ENCODE results near the gene CSH1.

CSH1 gene

GRCh38 chr17:63854709-63855108 is 41.7 kb downstream of the CSH1 start:
- H3K9me3 ChIP-seq (ENCODE audit: severe bottlenecking): no peaks in the 10 kb centered on the region
- no peak overlapping the region for H3K27ac ChIP-seq
- H3K27me3 ChIP-seq (ENCODE audit: insufficient read depth, low read depth, severe bottlenecking): no peaks in the 10 kb centered on the region
- H3K4me3 ChIP-seq (ENCODE audit: low read depth, low read length): no peak overlapping the region
- no peak for DNase-seq
- no peaks in the 10 kb centered on the region for H3K36me3 ChIP-seq
- TF ChIP-seq, protein P1, sequence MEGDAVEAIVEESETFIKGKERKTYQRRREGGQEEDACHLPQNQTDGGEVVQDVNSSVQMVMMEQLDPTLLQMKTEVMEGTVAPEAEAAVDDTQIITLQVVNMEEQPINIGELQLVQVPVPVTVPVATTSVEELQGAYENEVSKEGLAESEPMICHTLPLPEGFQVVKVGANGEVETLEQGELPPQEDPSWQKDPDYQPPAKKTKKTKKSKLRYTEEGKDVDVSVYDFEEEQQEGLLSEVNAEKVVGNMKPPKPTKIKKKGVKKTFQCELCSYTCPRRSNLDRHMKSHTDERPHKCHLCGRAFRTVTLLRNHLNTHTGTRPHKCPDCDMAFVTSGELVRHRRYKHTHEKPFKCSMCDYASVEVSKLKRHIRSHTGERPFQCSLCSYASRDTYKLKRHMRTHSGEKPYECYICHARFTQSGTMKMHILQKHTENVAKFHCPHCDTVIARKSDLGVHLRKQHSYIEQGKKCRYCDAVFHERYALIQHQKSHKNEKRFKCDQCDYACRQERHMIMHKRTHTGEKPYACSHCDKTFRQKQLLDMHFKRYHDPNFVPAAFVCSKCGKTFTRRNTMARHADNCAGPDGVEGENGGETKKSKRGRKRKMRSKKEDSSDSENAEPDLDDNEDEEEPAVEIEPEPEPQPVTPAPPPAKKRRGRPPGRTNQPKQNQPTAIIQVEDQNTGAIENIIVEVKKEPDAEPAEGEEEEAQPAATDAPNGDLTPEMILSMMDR (IDR thresholded peaks at IDR 0.05; ENCODE audit: low read depth, low read length): no peak

DNA sequence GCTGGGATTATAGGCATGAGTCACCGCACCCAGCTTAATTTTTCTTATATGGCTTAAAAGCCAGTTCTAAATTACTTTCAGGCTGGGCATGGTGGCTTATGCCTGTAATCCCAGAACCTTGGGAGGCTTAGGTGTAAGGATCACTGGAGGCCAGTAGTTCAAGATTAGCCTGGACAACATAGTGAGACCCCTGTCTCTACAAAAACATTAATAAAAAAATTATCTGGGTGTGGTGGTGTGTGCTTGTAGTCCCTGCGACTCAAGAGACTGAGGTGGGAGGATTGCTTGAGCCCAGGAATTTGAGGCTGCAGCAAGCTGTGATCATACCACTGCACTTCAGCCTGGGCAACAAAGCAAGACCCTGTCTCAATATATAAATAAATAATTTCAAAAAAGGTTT is 43.1 kb downstream of the CSH1 start:
- TF ChIP-seq, protein P1 (IDR thresholded peaks at IDR 0.05; ENCODE audit: low read depth, low read length): no peak
- no peak overlapping the region for H3K4me3 ChIP-seq (ENCODE audit: low read depth, low read length)
- no peak for DNase-seq

DNA sequence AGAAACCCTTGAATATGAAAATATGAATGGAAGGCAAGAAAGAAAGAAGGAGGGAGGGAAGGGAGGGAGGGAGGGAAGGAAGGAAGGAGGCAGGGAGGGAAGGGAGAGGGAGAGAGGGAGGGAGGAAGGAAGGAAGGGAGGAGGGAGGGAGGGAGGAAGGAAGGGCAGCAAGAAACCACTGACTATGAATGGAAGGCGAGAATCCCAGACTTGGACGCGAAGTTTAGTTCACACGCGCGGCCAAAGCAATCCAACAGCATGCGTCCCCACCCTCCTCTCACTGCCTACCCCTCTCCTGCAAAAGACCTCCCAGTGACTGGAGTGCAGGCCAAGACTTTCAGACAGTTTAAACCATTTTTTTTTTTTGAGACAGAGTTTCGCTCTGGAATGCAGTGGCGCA is 46.0 kb downstream of the CSH1 start:
- H3K36me3 ChIP-seq: no peaks in the 10 kb centered on the region
- no peak overlapping the region for H3K4me3 ChIP-seq (ENCODE audit: low read depth, low read length)
- no peak for DNase-seq
- no peaks in the 10 kb centered on the region for H3K27me3 ChIP-seq (ENCODE audit: insufficient read depth, low read depth, severe bottlenecking)
- H3K9me3 ChIP-seq (ENCODE audit: severe bottlenecking): no peaks in the 10 kb centered on the region
- TF ChIP-seq, protein P1 (IDR thresholded peaks at IDR 0.05; ENCODE audit: low read depth, low read length): no peak
- H3K27ac ChIP-seq: no peak overlapping the region

More for the DNA sequence above, 43.1 kb downstream of the CSH1 start:
- Histone ChIP-seq H3K36me3 (no peaks in the 10 kb centered on the region), H3K9me3 (ENCODE audit: severe bottlenecking) (no peaks in the 10 kb centered on the region), H3K27ac (no peak overlapping the region), H3K27me3 (ENCODE audit: insufficient read depth, low read depth, severe bottlenecking) (no peaks in the 10 kb centered on the region)

- DNase-seq: peak; percentile 57
- no peaks in the 10 kb centered on the region for H3K9me3 ChIP-seq (ENCODE audit: severe bottlenecking)
- TF ChIP-seq, protein P1 (IDR thresholded peaks at IDR 0.05; ENCODE audit: low read depth, low read length): no peak
- H3K36me3 ChIP-seq: no peaks in the 10 kb centered on the region
- no peaks in the 10 kb centered on the region for H3K27me3 ChIP-seq (ENCODE audit: insufficient read depth, low read depth, severe bottlenecking)
- no peak overlapping the region for H3K4me3 ChIP-seq (ENCODE audit: low read depth, low read length)
- H3K27ac ChIP-seq: no peak overlapping the region
These were observed 47.3 kb downstream of the CSH1 start for GRCh38 chr17:63848834-63849689.

- no peaks in the 10 kb centered on the region for H3K27me3 ChIP-seq (ENCODE audit: insufficient read depth, low read depth, severe bottlenecking)
- TF ChIP-seq, protein P1 (IDR thresholded peaks at IDR 0.05; ENCODE audit: low read depth, low read length): no peak
These were observed 48.7 kb downstream of the CSH1 start for GRCh38 chr17:63847525-63848249.

More at GRCh38 chr17:63847525-63848249, 48.7 kb downstream of the CSH1 start:
- Histone ChIP-seq H3K27ac (no peak overlapping the region), H3K4me3 (ENCODE audit: low read depth, low read length) (no peak overlapping the region), H3K36me3 (no peaks in the 10 kb centered on the region), H3K9me3 (ENCODE audit: severe bottlenecking) (no peaks in the 10 kb centered on the region)
- no peak for DNase-seq
